Right lobe of liver (tissue), 6 donors: ENCODE data around the gene SYTL3. TPM values are rescaled to one million over a fixed set of nuclear protein-coding genes. Genes with fewer than 3 reads are reported as not detected.
A peak's percentile ranks its signal among the peaks of the same experiment; 100 is the strongest.

ENCODE experiments used
- ATAC-seq, 4 donors: fragments of 200-7000 bp; cut with Tn5 transposase; one replicate each; pipeline ENCODE4 v1.9.1; 2020; ENCODE audit warnings: mild to moderate bottlenecking in 4 of 4, moderate library complexity in 4 of 4
- DNase-seq, 3 donors: peaks; one replicate each; pipeline ENCODE4 v3.0.0-alpha.2; 2020
- H3K27ac ChIP-seq, 3 donors: fragments of 200-600 bp; one replicate each; pipeline ENCODE4 v1.8.0; 2022
- H3K27me3 ChIP-seq, 2 donors: fragments of 200-600 bp; one replicate each; pipeline ENCODE4 v1.8.0; 2022
- H3K36me3 ChIP-seq, 4 donors: fragments of 200-600 bp; sonication (generic) in 1 of 4; one replicate each; pipeline versions ENCODE4 v1.5.1 to v1.8.0; 2017 to 2022; ENCODE audit warnings: control low read depth in 1 of 4
- H3K4me1 ChIP-seq, 4 donors: fragments of 200-600 bp; sonication (generic) in 1 of 4; one replicate each; pipeline versions ENCODE4 v1.5.1 to v1.8.0; 2017 to 2022; ENCODE audit warnings: control low read depth in 1 of 4
- H3K4me3 ChIP-seq, 3 donors: fragments of 200-600 bp; one replicate each; pipeline ENCODE4 v1.8.0; 2022
- H3K9me3 ChIP-seq, 4 donors: fragments of 200-600 bp; sonication (generic) in 1 of 4; one replicate each; pipeline versions ENCODE4 v1.5.1 to v1.8.0; 2017 to 2022; ENCODE audit warnings: control low read depth in 1 of 4
- POLR2A ChIP-seq: fragments of 450-650 bp; IDR thresholded peaks from one replicate; pipeline ENCODE4 v1.6.1; 2017; ENCODE audit warnings: antibody characterized with exemption, mild to moderate bottlenecking
- WGBS: methylation state at CpG from one replicate; pipeline ENCODE4 v1.1.6; 2018; ENCODE audit warnings: low coverage, low lambda C conversion rate; ENCODE audit not compliant: insufficient coverage; ENCODE audit errors: missing lambda C conversion rate; 5-methylcytosine and 5-hydroxymethylcytosine counted together
- intact Hi-C, 2 donors: fragments of 100-400 bp; cut with DNase I; formaldehyde crosslinking; loops; one replicate each; pipeline versions ENCODE4 v1.11.2 to v1.14.1; 2022
- microRNA-seq, 2 donors: library from miRNA; unstranded; fragments of <30 nt; microRNA quantifications; one replicate each; pipeline ENCODE4, GENCODE V29; 2019 to 2020
- small RNA-seq, 2 experiments: library from RNA; depleted of rRNA; stranded (forward); fragments of <200 nt; gene quantifications; one replicate each; pipeline ENCODE3, GENCODE V24; 2016
- total RNA-seq, 6 experiments: library from RNA; depleted of rRNA in 2 of 6; stranded (reverse); fragments of >200 nt in 2 of 6; fragmentation: NEBNext Ultra II Directional in 3 of 6; extraction: Animal tissue kit (Norgen Biotek cat#: 25700) in 3 of 6; gene quantifications; one replicate each; pipeline versions ENCODE4 v1.1.0 to v1.2.4, GENCODE V29; 2016 to 2023
- TF ChIP-seq, protein P1 (sequence below), 4 donors: fragments of 200-600 bp in 3 of 4; fragments of 450-650 bp in 1 of 4; IDR thresholded peaks; one replicate each; pipeline versions ENCODE4 v1.5.1 to v1.8.0; 2016 to 2022; ENCODE audit warnings: antibody characterized with exemption in 4 of 4, mild to moderate bottlenecking in 2 of 4
- donor health status: DM: no; HTN: yes; CAD: no.
- donor health status: DM: no; HTN: no; CAD: no.
- donor health status: DM: no; HTN: no; CAD: no.
- donor health status: DM: no; HTN: yes; CAD: no.
- donor health status: DM: no; HTN: yes; CAD: no.

SYTL3 gene
- total RNA-seq, 6 experiments from 2014 or later: 0.66 to 1.7 (median 1.0) TPM

DNA sequence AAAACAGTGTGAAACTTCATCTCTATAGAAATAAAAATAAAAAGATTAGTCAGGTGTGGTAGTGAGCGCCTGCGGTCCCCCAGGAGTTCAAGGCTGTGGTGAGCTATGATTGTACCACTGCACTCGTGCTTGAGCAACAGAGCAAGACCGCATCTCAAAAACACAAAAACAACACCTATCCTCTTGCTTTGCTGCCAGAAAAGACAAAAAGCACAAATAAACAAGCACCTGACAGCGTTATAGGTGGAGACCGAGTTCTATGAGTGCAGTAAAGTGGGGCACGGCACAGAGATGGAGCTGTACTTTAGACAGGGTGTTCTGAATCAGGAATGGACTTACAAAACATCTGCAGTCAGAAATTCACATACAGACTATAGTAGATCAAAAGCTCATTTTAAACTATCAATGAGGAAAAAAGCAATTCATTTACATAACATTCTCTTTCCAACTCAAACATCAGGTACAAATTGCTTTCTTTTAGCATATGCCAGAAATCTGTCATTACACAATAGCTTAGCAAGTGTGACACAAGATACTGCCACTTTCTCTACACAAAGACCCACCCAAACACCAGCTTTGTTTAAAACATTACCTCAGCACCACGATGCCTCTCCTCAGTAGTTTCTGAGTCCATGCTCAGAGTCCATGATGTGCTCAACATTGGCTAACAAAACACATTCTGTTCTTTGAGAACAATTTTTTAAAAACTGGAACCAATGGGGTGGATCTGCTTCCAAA, 159.3 kb downstream of the SYTL3 start:
- intact Hi-C loops: no loop called here
- ATAC-seq (peak; percentile 60 to 70 (median 64)), DNase-seq (peak in 1 of 3 donors; percentile 31)
- Histone ChIP-seq H3K27me3 (no peaks in the 10 kb centered on the region), H3K9me3 (no peaks in the 10 kb centered on the region), H3K36me3 (peaks cover 0 to 11% (median 0%) of the 10 kb centered on the region in 4 donors), H3K27ac (peak overlapping the region; percentile 10 to 25 (median 13)), H3K4me1 (peaks cover 0 to 38% (median 0%) of the 10 kb centered on the region in 4 donors), H3K4me3 (no peak overlapping the region)
- WGBS: 51% methylated on average over 7 of the region's 8 CpGs
- TF ChIP-seq, protein P1, sequence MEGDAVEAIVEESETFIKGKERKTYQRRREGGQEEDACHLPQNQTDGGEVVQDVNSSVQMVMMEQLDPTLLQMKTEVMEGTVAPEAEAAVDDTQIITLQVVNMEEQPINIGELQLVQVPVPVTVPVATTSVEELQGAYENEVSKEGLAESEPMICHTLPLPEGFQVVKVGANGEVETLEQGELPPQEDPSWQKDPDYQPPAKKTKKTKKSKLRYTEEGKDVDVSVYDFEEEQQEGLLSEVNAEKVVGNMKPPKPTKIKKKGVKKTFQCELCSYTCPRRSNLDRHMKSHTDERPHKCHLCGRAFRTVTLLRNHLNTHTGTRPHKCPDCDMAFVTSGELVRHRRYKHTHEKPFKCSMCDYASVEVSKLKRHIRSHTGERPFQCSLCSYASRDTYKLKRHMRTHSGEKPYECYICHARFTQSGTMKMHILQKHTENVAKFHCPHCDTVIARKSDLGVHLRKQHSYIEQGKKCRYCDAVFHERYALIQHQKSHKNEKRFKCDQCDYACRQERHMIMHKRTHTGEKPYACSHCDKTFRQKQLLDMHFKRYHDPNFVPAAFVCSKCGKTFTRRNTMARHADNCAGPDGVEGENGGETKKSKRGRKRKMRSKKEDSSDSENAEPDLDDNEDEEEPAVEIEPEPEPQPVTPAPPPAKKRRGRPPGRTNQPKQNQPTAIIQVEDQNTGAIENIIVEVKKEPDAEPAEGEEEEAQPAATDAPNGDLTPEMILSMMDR (IDR thresholded peaks at IDR 0.05): no peak
- no peak for TF ChIP-seq POLR2A

DNA sequence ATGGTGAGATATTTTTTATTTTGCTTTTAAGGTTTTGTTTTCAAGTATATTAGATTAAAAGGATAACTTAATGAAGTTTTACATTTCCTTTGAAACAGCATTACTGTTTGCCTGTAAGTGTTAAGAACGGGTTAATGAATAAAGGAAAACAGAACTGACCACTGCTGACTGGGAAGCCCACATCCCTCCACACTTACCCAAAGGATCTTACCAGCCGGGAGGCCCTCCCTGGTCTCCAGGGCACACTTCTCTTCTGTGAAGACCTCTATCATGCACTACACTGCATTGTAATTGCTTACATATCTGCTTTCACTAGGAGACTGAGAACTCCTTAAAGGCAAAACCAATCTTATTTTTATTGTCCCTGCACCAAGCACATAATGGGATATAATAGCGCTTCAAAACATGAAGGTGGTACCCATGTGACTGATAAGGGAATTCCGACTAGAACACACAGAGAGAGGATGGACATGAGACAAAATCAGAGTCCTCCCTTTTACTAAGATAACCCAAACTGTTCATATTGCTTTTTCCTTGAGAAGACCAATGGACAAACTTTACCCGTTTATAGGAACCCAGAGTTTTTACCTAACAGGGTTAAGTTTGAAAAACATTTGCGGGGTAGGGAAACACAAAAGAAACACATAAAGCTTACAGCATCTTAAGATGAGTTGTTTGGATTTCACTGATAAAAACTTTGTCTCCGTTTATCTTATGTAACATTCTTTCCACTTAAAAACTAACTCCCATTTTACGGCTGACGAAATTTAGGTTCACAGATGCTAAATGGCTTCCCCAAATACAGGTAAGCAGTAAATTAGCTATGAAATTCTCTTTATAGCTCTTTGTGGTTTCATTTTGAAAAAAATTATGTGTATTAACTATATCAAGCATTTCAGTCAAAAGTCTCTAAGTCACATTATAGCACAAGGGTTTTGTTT, 160.6 kb downstream of the SYTL3 start:
- ATAC-seq: no peak
- H3K4me1 ChIP-seq: peaks cover 0 to 43% (median 3%) of the 10 kb centered on the region in 4 donors
- peak in 1 of 3 donors; percentile 16 for DNase-seq
- no peaks in the 10 kb centered on the region for H3K9me3 ChIP-seq
- intact Hi-C loops: no loop called here
- peaks cover 0 to 11% (median 0%) of the 10 kb centered on the region in 4 donors for H3K36me3 ChIP-seq
- TF ChIP-seq, protein P1 (IDR thresholded peaks at IDR 0.05): no peak
- no peak for TF ChIP-seq POLR2A
- H3K27me3 ChIP-seq: no peaks in the 10 kb centered on the region
- 73% methylated on average over 9 of the region's 9 CpGs for WGBS
- H3K27ac ChIP-seq: no peak overlapping the region
- no peak overlapping the region for H3K4me3 ChIP-seq

DNA sequence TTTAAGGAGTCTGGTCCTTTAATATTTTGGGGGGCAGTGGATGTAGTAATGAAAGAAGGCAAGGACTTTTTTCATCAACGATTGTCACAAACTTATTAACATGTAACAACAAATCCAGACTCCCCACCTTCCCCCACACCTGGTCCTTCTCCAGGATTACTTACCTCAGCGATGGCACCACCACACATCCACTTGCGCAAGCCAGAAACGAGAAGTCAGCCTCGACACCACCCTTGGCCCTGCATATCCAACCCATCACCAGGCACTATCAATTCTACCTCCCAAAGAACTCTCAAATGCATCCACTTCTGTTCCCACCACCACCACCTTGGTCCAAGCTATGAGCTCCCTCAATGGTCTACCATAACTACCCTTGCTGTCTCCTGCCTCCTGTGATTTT, 162.8 kb downstream of the SYTL3 start:
- Histone ChIP-seq H3K27me3 (no peaks in the 10 kb centered on the region), H3K36me3 (peaks cover 0 to 11% (median 0%) of the 10 kb centered on the region in 4 donors), H3K4me1 (peaks cover 0 to 63% (median 8%) of the 10 kb centered on the region in 4 donors), H3K9me3 (no peaks in the 10 kb centered on the region), H3K27ac (no peak overlapping the region), H3K4me3 (no peak overlapping the region)
- intact Hi-C loops: no loop called here
- DNase-seq (peak in 2 of 3 donors; percentile 35 to 56), ATAC-seq (peak in 2 of 4 donors; percentile 9 to 29)
- TF ChIP-seq, protein P1 (IDR thresholded peaks at IDR 0.05): no peak
- no peak for TF ChIP-seq POLR2A
- 31% methylated on average over 4 of the region's 5 CpGs for WGBS

DNA sequence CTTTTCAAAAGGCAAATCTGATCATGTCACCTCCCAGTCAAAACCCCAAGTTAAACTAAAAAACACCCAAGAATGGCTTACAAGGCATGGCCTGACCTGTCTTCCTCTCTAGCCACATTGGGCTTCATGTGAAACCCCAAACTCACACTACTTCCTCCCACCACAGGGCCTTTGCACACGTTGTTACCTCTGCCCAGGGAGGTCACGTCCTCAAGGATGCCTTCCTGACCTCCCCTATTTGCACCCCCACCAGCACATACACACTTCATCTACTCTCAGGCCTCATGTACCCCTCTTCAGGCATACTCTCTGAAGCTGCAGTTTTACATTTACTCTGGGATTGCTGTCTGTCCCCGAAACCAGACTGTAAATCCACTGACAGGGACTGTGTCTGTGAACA, 163.2 kb downstream of the SYTL3 start:
- peak in 1 of 3 donors; percentile 21 for DNase-seq
- intact Hi-C loops: no loop called here
- Histone ChIP-seq H3K4me1 (peaks cover 0 to 65% (median 8%) of the 10 kb centered on the region in 4 donors), H3K27me3 (no peaks in the 10 kb centered on the region), H3K9me3 (no peaks in the 10 kb centered on the region), H3K36me3 (peaks cover 0 to 11% (median 0%) of the 10 kb centered on the region in 4 donors), H3K27ac (no peak overlapping the region), H3K4me3 (no peak overlapping the region)
- no peak for ATAC-seq
- TF ChIP-seq POLR2A: no peak
- WGBS: 86% methylated on average over 3 of the region's 3 CpGs

Small RNA genes within 50 kb of the gene (microRNA-seq; reads per million reads assigned to microRNA genes)
- gene MIR3918 (0 to 1.3 reads per million in 2 donors), gene MIR7161 (0 reads per million in 2 donors)

Small RNA genes within 50 kb of the gene (small RNA-seq; reads per million reads assigned to genes)
- gene MIR3918 (0 reads per million in 2 experiments), gene MIR7161 (0 reads per million in 2 experiments)

Other genes with a start within 250 kb of the SYTL3 start
- 10 to 100 TPM; 11.3 to 14.0 (median 12.5) TPM for gene TMEM181, start 90.0 kb upstream of the SYTL3 start, total RNA-seq
- gene DYNLT1, start 5.3 kb upstream of the SYTL3 start, total RNA-seq: 10 to 100 TPM; 31.5 to 69.5 (median 40.0) TPM
- gene EZR, start 169.3 kb downstream of the SYTL3 start, total RNA-seq: 100 to 1,000 TPM in 1 of 6 experiments, 10 to 100 TPM in 5; 26.4 to 161 (median 35.9) TPM